ENCODE results near the gene LTBP2. TPM values are rescaled to one million over a fixed set of nuclear protein-coding genes. Genes with fewer than 3 reads are reported as not detected.

Gene LTBP2
- total RNA-seq, 3 donors from 2014 or later (not counting 1 experiment from before 2014, with no cell fraction given), result 2.1 to 3.7 (median 3.0) TPM

GRCh38 chr14:74528406-74528805 is 83.6 kb downstream of the LTBP2 start:
- Mint-ChIP-seq H3K4me3 (no peak overlapping the region), H3K9me3 (no peaks in the 10 kb centered on the region), H3K27me3 (ENCODE audit: low read depth in 2 of 2) (peaks cover 9 to 14% of the 10 kb centered on the region in 2 donors), H3K4me1 (peaks cover 0 to 8% of the 10 kb centered on the region in 2 donors), H3K27ac (no peak overlapping the region), H3K36me3 (no peaks in the 10 kb centered on the region)
- WGBS (ENCODE audit: insufficient coverage), result 91% methylated on average over 14 of the region's 14 CpGs
- Histone ChIP-seq H3K9me3 (ENCODE audit: control insufficient read depth, insufficient read depth, low read length) (no peaks in the 10 kb centered on the region), H3K27me3 (ENCODE audit: control insufficient read depth, insufficient read depth, low read length) (no peaks in the 10 kb centered on the region), H3K4me3 (ENCODE audit: low read length) (no peak overlapping the region), H3K27ac (ENCODE audit: low read length) (no peak overlapping the region), H3K36me3 (ENCODE audit: control insufficient read depth, insufficient read depth, low read length) (no peaks in the 10 kb centered on the region), H3K4me1 (ENCODE audit: control insufficient read depth, insufficient read depth, low read length) (no peaks in the 10 kb centered on the region)
- DNase-seq (no peak), ATAC-seq (no peak)
- intact Hi-C loops (cut with micrococcal nuclease), result no loop called here
- TF ChIP-seq CTCF (IDR thresholded peaks at IDR 0.05), result no peak

- intact Hi-C loops (cut with micrococcal nuclease), result no loop called here
- H3K27me3 Mint-ChIP-seq (ENCODE audit: low read depth in 2 of 2), result peaks cover 6 to 14% of the 10 kb centered on the region in 2 donors
- no peak for ATAC-seq
- H3K4me1 Mint-ChIP-seq, result peaks cover 0 to 8% of the 10 kb centered on the region in 2 donors
- H3K9me3 ChIP-seq (ENCODE audit: control insufficient read depth, insufficient read depth, low read length), result no peaks in the 10 kb centered on the region
- H3K36me3 ChIP-seq (ENCODE audit: control insufficient read depth, insufficient read depth, low read length), result no peaks in the 10 kb centered on the region
- H3K27ac Mint-ChIP-seq, result no peak overlapping the region
- H3K9me3 Mint-ChIP-seq, result no peaks in the 10 kb centered on the region
- no peaks in the 10 kb centered on the region for H3K4me1 ChIP-seq (ENCODE audit: control insufficient read depth, insufficient read depth, low read length)
- H3K27ac ChIP-seq (ENCODE audit: low read length), result no peak overlapping the region
- no peak for DNase-seq
- no peaks in the 10 kb centered on the region for H3K27me3 ChIP-seq (ENCODE audit: control insufficient read depth, insufficient read depth, low read length)
- no peak overlapping the region for H3K4me3 ChIP-seq (ENCODE audit: low read length)
- WGBS (ENCODE audit: insufficient coverage), result 91% methylated on average over 7 of the region's 10 CpGs
- H3K36me3 Mint-ChIP-seq, result no peaks in the 10 kb centered on the region
- no peak for TF ChIP-seq CTCF (IDR thresholded peaks at IDR 0.05)
- H3K4me3 Mint-ChIP-seq, result no peak overlapping the region
Observed at GRCh38 chr14:74527736-74528280, 84.2 kb downstream of the LTBP2 start.

GRCh38 chr14:74526854-74527585 is 85.0 kb downstream of the LTBP2 start:
- no peak for TF ChIP-seq CTCF (IDR thresholded peaks at IDR 0.05)
- peaks cover 6 to 14% of the 10 kb centered on the region in 2 donors for H3K27me3 Mint-ChIP-seq (ENCODE audit: low read depth in 2 of 2)
- no peaks in the 10 kb centered on the region for H3K36me3 Mint-ChIP-seq
- H3K4me1 Mint-ChIP-seq, result peaks cover 0 to 8% of the 10 kb centered on the region in 2 donors
- no peak overlapping the region for H3K27ac Mint-ChIP-seq
- no peaks in the 10 kb centered on the region for H3K9me3 ChIP-seq (ENCODE audit: control insufficient read depth, insufficient read depth, low read length)
- WGBS (ENCODE audit: insufficient coverage), result 83% methylated on average over 10 of the region's 10 CpGs
- intact Hi-C loops (cut with micrococcal nuclease), result no loop called here
- H3K4me3 Mint-ChIP-seq, result no peak overlapping the region
- no peak overlapping the region for H3K4me3 ChIP-seq (ENCODE audit: low read length)
- ATAC-seq (no peak), DNase-seq (no peak)
- H3K27ac ChIP-seq (ENCODE audit: low read length), result no peak overlapping the region
- H3K9me3 Mint-ChIP-seq, result no peaks in the 10 kb centered on the region
- H3K4me1 ChIP-seq (ENCODE audit: control insufficient read depth, insufficient read depth, low read length), result no peaks in the 10 kb centered on the region
- H3K27me3 ChIP-seq (ENCODE audit: control insufficient read depth, insufficient read depth, low read length), result no peaks in the 10 kb centered on the region
- no peaks in the 10 kb centered on the region for H3K36me3 ChIP-seq (ENCODE audit: control insufficient read depth, insufficient read depth, low read length)
